Measurements from ENCODE around the gene MFAP3L.

- TF ChIP-seq, protein P1, sequence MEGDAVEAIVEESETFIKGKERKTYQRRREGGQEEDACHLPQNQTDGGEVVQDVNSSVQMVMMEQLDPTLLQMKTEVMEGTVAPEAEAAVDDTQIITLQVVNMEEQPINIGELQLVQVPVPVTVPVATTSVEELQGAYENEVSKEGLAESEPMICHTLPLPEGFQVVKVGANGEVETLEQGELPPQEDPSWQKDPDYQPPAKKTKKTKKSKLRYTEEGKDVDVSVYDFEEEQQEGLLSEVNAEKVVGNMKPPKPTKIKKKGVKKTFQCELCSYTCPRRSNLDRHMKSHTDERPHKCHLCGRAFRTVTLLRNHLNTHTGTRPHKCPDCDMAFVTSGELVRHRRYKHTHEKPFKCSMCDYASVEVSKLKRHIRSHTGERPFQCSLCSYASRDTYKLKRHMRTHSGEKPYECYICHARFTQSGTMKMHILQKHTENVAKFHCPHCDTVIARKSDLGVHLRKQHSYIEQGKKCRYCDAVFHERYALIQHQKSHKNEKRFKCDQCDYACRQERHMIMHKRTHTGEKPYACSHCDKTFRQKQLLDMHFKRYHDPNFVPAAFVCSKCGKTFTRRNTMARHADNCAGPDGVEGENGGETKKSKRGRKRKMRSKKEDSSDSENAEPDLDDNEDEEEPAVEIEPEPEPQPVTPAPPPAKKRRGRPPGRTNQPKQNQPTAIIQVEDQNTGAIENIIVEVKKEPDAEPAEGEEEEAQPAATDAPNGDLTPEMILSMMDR (IDR thresholded peaks at IDR 0.05 in 4 of 5, conservative IDR thresholded peaks at IDR 0.05 in 1 of 5) = no peak
- no peak for TF ChIP-seq POLR2A (IDR thresholded peaks at IDR 0.05)
Observed at GRCh38 chr4:169988252-169988651, 37.9 kb downstream of the MFAP3L start.

Measured in gastrocnemius medialis (tissue), 4 donors.